Cardiac atrium fibroblast (primary cell): ENCODE measurements around the gene TAF7L. TPM values are rescaled to one million over a fixed set of nuclear protein-coding genes. Genes with fewer than 3 reads are reported as not detected.

Source experiments
- total RNA-seq: library from RNA; depleted of rRNA; stranded (reverse); fragments of >200 nt; gene quantifications from 2 replicates; pipeline ENCODE4 v1.2.3, GENCODE V29; 2015

The TAF7L gene
- total RNA-seq: not detected in 2 replicates

GRCh38 chrX:101290957-101291603, at the start of gene TAF7L:
Gene TAF7L (minus strand): TSS chrX:101291334. CDS start chrX:101287543, 3,791 bp downstream.

GRCh38 chrX:101219116-101219863, 71.8 kb downstream of the TAF7L start, which contains the start of gene DRP2:
Gene DRP2 (plus strand): TSS chrX:101219786. CDS start chrX:101231648, 11,862 bp downstream.

Other genes with a start within 250 kb of the TAF7L start
- gene TRMT2B, start 239.2 kb downstream of the TAF7L start, total RNA-seq: 5.2 and 8.7 TPM in 2 replicates
- gene TMEM35A, start 212.5 kb downstream of the TAF7L start, total RNA-seq: 0.32 and 1.4 TPM in 2 replicates
- gene CENPI, start 193.1 kb downstream of the TAF7L start, total RNA-seq: 1.3 and 4.1 TPM in 2 replicates
- gene DRP2, start 71.5 kb downstream of the TAF7L start, total RNA-seq: 0.49 and 1.3 TPM in 2 replicates
- 2.9 and 5.3 TPM in 2 replicates for gene TIMM8A, start 57.4 kb upstream of the TAF7L start, total RNA-seq
- gene BTK, start 94.9 kb upstream of the TAF7L start, total RNA-seq: not detected in 2 replicates
- gene RPL36A, start 99.7 kb upstream of the TAF7L start, total RNA-seq: 1,468 and 2,014 TPM in 2 replicates
- 17.9 and 33.7 TPM in 2 replicates for gene GLA, start 116.6 kb upstream of the TAF7L start, total RNA-seq
- gene HNRNPH2, start 116.9 kb upstream of the TAF7L start, total RNA-seq: 43.3 and 44.4 TPM in 2 replicates
- 0.90 and 2.1 TPM in 2 replicates for gene ARMCX4, start 194.1 kb upstream of the TAF7L start, total RNA-seq